Activated CD4-positive, alpha-beta T cell treated with anti-CD3 and anti-CD28 coated beads, Interleukin-2, amount 10 ng/mL, durations not matched to agents 7 days and 5 days (primary cell): ENCODE data around the gene HTR2C. TPM values are rescaled to one million over a fixed set of nuclear protein-coding genes. Genes with fewer than 3 reads are reported as not detected.
"Not testable (repeated sequence)": the region's sequence is repeated elsewhere in the genome, so short reads cannot be mapped to it uniquely, and the experiment has no call there.

Source experiments
- CTCF ChIA-PET: fragments of 350-600 bp; sonication (Branson Sonifier 250); formaldehyde crosslinking; loops from one replicate; lab custom pipeline; 2021; ENCODE audit warnings: antibody characterized with exemption; lab: Charles Lee
- POLR2A ChIA-PET: fragments of 350-600 bp; sonication (Branson Sonifier 250); formaldehyde crosslinking; loops from one replicate; lab custom pipeline; 2021; ENCODE audit warnings: antibody characterized with exemption; lab: Charles Lee
- DNase-seq: peaks from one replicate; pipeline ENCODE4 v3.0.0-alpha.2; 2020
- H3K27ac Mint-ChIP-seq: one replicate; pipeline ENCODE4 v1.8.0; 2021; ENCODE audit warnings: mild to moderate bottlenecking, moderate library complexity, mixed read lengths
- H3K27me3 Mint-ChIP-seq: one replicate; pipeline ENCODE4 v1.8.0; 2021; ENCODE audit warnings: mixed read lengths
- H3K36me3 Mint-ChIP-seq: one replicate; pipeline ENCODE4 v1.8.0; 2021; ENCODE audit warnings: low read depth, mixed read lengths
- H3K4me1 Mint-ChIP-seq: one replicate; pipeline ENCODE4 v1.8.0; 2021; ENCODE audit warnings: mixed read lengths
- H3K4me3 Mint-ChIP-seq: one replicate; pipeline ENCODE4 v1.8.0; 2021; ENCODE audit warnings: mild to moderate bottlenecking, moderate library complexity, mixed read lengths
- H3K9me3 Mint-ChIP-seq: one replicate; pipeline ENCODE4 v1.8.0; 2021; ENCODE audit warnings: mixed read lengths
- total RNA-seq, 2 experiments: library from RNA; stranded (reverse); gene quantifications; one replicate each; pipeline ENCODE4 v1.2.3, GENCODE V29; 2021

HTR2C gene
- total RNA-seq, 2 experiments from 2014 or later = not detected

- ChIA-PET CTCF (no interaction called here), POLR2A (no interaction called here)
- DNase-seq = no peak
- no peaks in the 10 kb centered on the region for H3K36me3 Mint-ChIP-seq
- no peaks in the 10 kb centered on the region for H3K27me3 Mint-ChIP-seq
- no peaks in the 10 kb centered on the region for H3K4me1 Mint-ChIP-seq
- no peak overlapping the region for H3K27ac Mint-ChIP-seq
- H3K9me3 Mint-ChIP-seq = no peaks in the 10 kb centered on the region
- H3K4me3 Mint-ChIP-seq = no peak overlapping the region
Measured at GRCh38 chrX:114615765-114616164, 31.9 kb downstream of the HTR2C start.

- H3K36me3 Mint-ChIP-seq = no peaks in the 10 kb centered on the region
- H3K9me3 Mint-ChIP-seq = no peaks in the 10 kb centered on the region
- H3K27me3 Mint-ChIP-seq = no peaks in the 10 kb centered on the region
- no peak overlapping the region for H3K4me3 Mint-ChIP-seq
- H3K4me1 Mint-ChIP-seq = no peaks in the 10 kb centered on the region
- no peak for DNase-seq
- no peak overlapping the region for H3K27ac Mint-ChIP-seq
- POLR2A ChIA-PET = no interaction called here
- CTCF ChIA-PET = no interaction called here
Measured at GRCh38 chrX:114619874-114620273, 36.0 kb downstream of the HTR2C start.

GRCh38 chrX:114626323-114626722 is 42.4 kb downstream of the HTR2C start:
- CTCF ChIA-PET = interaction anchor here (0.6 kb wide), 1 partner anchor 28 kb away, joined by 3 read pairs; no protein-coding TSS in a partner anchor
- no peak overlapping the region for H3K4me3 Mint-ChIP-seq

GRCh38 chrX:114635986-114636385 is 52.1 kb downstream of the HTR2C start:
- H3K4me3 Mint-ChIP-seq = no peak overlapping the region
- ChIA-PET POLR2A (no interaction called here), CTCF (interaction anchor here (0.6 kb wide), 1 partner anchor 1141 kb away, joined by 6 read pairs; no protein-coding TSS in a partner anchor)
- no peak overlapping the region for H3K27ac Mint-ChIP-seq
- no peaks in the 10 kb centered on the region for H3K36me3 Mint-ChIP-seq
- no peak for DNase-seq
- no peaks in the 10 kb centered on the region for H3K4me1 Mint-ChIP-seq
- no peaks in the 10 kb centered on the region for H3K9me3 Mint-ChIP-seq
- H3K27me3 Mint-ChIP-seq = no peaks in the 10 kb centered on the region

More at GRCh38 chrX:114626323-114626722, 42.4 kb downstream of the HTR2C start:
- Mint-ChIP-seq H3K36me3 (no peaks in the 10 kb centered on the region), H3K4me1 (no peaks in the 10 kb centered on the region), H3K27me3 (no peaks in the 10 kb centered on the region), H3K27ac (no peak overlapping the region), H3K9me3 (no peaks in the 10 kb centered on the region)
- POLR2A ChIA-PET = no interaction called here
- no peak for DNase-seq

GRCh38 chrX:114650351-114650750 is 66.5 kb downstream of the HTR2C start:
- H3K4me1 Mint-ChIP-seq = no peaks in the 10 kb centered on the region
- H3K27me3 Mint-ChIP-seq = no peaks in the 10 kb centered on the region
- H3K36me3 Mint-ChIP-seq = no peaks in the 10 kb centered on the region
- H3K27ac Mint-ChIP-seq = no peak overlapping the region
- H3K4me3 Mint-ChIP-seq = no peak overlapping the region
- CTCF ChIA-PET = no interaction called here
- no peak for DNase-seq
- POLR2A ChIA-PET = no interaction called here
- H3K9me3 Mint-ChIP-seq = no peaks in the 10 kb centered on the region

- no peak overlapping the region for H3K27ac Mint-ChIP-seq
- H3K4me1 Mint-ChIP-seq = no peaks in the 10 kb centered on the region
- CTCF ChIA-PET = interaction anchor here (0.7 kb wide), 1 partner anchor 594 kb away, joined by 3 read pairs; no protein-coding TSS in a partner anchor
Measured at GRCh38 chrX:114675365-114675764, 91.5 kb downstream of the HTR2C start.

GRCh38 chrX:114700533-114700932 is 116.6 kb downstream of the HTR2C start:
- H3K27me3 Mint-ChIP-seq, CTCF ChIA-PET, H3K9me3 Mint-ChIP-seq, H3K27ac Mint-ChIP-seq, H3K4me1 Mint-ChIP-seq, DNase-seq, H3K36me3 Mint-ChIP-seq, POLR2A ChIA-PET, H3K4me3 Mint-ChIP-seq: not testable (repeated sequence)

More at GRCh38 chrX:114675365-114675764, 91.5 kb downstream of the HTR2C start:
- Mint-ChIP-seq H3K9me3 (no peaks in the 10 kb centered on the region), H3K27me3 (no peaks in the 10 kb centered on the region), H3K36me3 (no peaks in the 10 kb centered on the region), H3K4me3 (no peak overlapping the region)
- POLR2A ChIA-PET = no interaction called here
- no peak for DNase-seq

GRCh38 chrX:114709406-114709805 is 125.5 kb downstream of the HTR2C start:
- Mint-ChIP-seq H3K36me3 (no peaks in the 10 kb centered on the region), H3K4me1 (no peaks in the 10 kb centered on the region), H3K27ac (no peak overlapping the region), H3K4me3 (no peak overlapping the region), H3K27me3 (no peaks in the 10 kb centered on the region), H3K9me3 (no peaks in the 10 kb centered on the region)
- POLR2A ChIA-PET = no interaction called here
- DNase-seq = no peak
- CTCF ChIA-PET = no interaction called here

GRCh38 chrX:114710571-114710970 is 126.7 kb downstream of the HTR2C start:
- no peaks in the 10 kb centered on the region for H3K4me1 Mint-ChIP-seq
- H3K27ac Mint-ChIP-seq = no peak overlapping the region
- no peaks in the 10 kb centered on the region for H3K27me3 Mint-ChIP-seq

GRCh38 chrX:114712466-114712865 is 128.6 kb downstream of the HTR2C start:
- no peak for DNase-seq
- Mint-ChIP-seq H3K4me1 (no peaks in the 10 kb centered on the region), H3K27ac (no peak overlapping the region)

More at GRCh38 chrX:114710571-114710970, 126.7 kb downstream of the HTR2C start:
- Mint-ChIP-seq H3K36me3 (no peaks in the 10 kb centered on the region), H3K9me3 (no peaks in the 10 kb centered on the region), H3K4me3 (no peak overlapping the region)
- no peak for DNase-seq
- POLR2A ChIA-PET = no interaction called here
- CTCF ChIA-PET = no interaction called here

GRCh38 chrX:114715096-114715495 is 131.2 kb downstream of the HTR2C start:
- no peak for DNase-seq
- no peak overlapping the region for H3K4me3 Mint-ChIP-seq
- CTCF ChIA-PET = no interaction called here

More at GRCh38 chrX:114712466-114712865, 128.6 kb downstream of the HTR2C start:
- POLR2A ChIA-PET = no interaction called here
- Mint-ChIP-seq H3K36me3 (no peaks in the 10 kb centered on the region), H3K27me3 (no peaks in the 10 kb centered on the region), H3K9me3 (no peaks in the 10 kb centered on the region), H3K4me3 (no peak overlapping the region)
- CTCF ChIA-PET = no interaction called here

GRCh38 chrX:114717921-114718320 is 134.0 kb downstream of the HTR2C start:
- CTCF ChIA-PET = no interaction called here

More at GRCh38 chrX:114715096-114715495, 131.2 kb downstream of the HTR2C start:
- POLR2A ChIA-PET = no interaction called here
- Mint-ChIP-seq H3K9me3 (peaks cover 2% of the 10 kb centered on the region), H3K4me1 (no peaks in the 10 kb centered on the region), H3K27me3 (no peaks in the 10 kb centered on the region), H3K36me3 (no peaks in the 10 kb centered on the region), H3K27ac (no peak overlapping the region)

GRCh38 chrX:114766541-114766940 is 182.7 kb downstream of the HTR2C start:
- ChIA-PET POLR2A (no interaction called here), CTCF (no interaction called here)
- Mint-ChIP-seq H3K9me3 (peaks cover 2% of the 10 kb centered on the region), H3K27me3 (no peaks in the 10 kb centered on the region), H3K36me3 (no peaks in the 10 kb centered on the region), H3K4me1 (no peaks in the 10 kb centered on the region), H3K27ac (no peak overlapping the region), H3K4me3 (no peak overlapping the region)
- no peak for DNase-seq

More at GRCh38 chrX:114717921-114718320, 134.0 kb downstream of the HTR2C start:
- POLR2A ChIA-PET = no interaction called here
- no peak overlapping the region for H3K4me3 Mint-ChIP-seq
- no peaks in the 10 kb centered on the region for H3K27me3 Mint-ChIP-seq
- no peaks in the 10 kb centered on the region for H3K4me1 Mint-ChIP-seq
- H3K27ac Mint-ChIP-seq = no peak overlapping the region
- H3K36me3 Mint-ChIP-seq = no peaks in the 10 kb centered on the region
- no peak for DNase-seq
- peaks cover 2% of the 10 kb centered on the region for H3K9me3 Mint-ChIP-seq

GRCh38 chrX:114774691-114775090 is 190.8 kb downstream of the HTR2C start:
- DNase-seq = no peak
- Mint-ChIP-seq H3K27ac (no peak overlapping the region), H3K9me3 (peaks cover 4% of the 10 kb centered on the region), H3K27me3 (no peaks in the 10 kb centered on the region), H3K4me1 (no peaks in the 10 kb centered on the region), H3K36me3 (no peaks in the 10 kb centered on the region), H3K4me3 (no peak overlapping the region)
- POLR2A ChIA-PET = no interaction called here
- CTCF ChIA-PET = no interaction called here
